ENCODE results near the gene POLG.
"Not testable (repeated sequence)": the region's sequence is repeated elsewhere in the genome, so short reads cannot be mapped to it uniquely, and the experiment has no call there.

The POLG gene

DNA sequence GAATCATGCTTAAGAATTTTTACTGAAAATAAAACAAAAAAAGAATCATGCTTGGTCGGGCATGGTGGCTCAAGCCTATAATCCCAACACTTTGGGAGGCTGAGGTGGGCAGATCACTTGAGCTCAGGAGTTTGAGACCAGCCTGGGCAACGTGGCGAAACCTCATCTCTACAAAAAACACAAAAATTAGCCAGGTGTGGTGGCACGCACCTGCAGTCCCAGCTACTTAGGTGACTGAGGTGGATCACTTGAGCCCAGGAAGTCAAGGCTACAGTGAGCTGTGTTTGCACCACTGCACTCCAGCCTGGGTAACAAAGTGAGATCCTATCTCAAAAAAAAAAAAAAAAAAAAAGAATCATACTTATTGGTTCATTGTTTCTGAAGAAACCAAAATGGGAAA is 57.3 kb downstream of the POLG start:
- not testable (repeated sequence) for ATAC-seq

All from activated CD4-positive, CD25-positive, alpha-beta regulatory T cell treated with anti-CD3 and anti-CD28 coated beads, Interleukin-2, amount 50 U/mL, for 24 hours (primary cell).